Stimulated activated CD4-positive, alpha-beta T cell treated with anti-CD3 and anti-CD28 coated beads, Interleukin-15, amount 100 ng/mL, for 1 hour (primary cell): ENCODE data around the gene RAB27B.
"Not testable (repeated sequence)": the region's sequence is repeated elsewhere in the genome, so short reads cannot be mapped to it uniquely, and the experiment has no call there.

Source experiments
- DNase-seq, 2 donors: peaks; one replicate each; pipeline ENCODE4 v3.0.0-alpha.2; 2020; ENCODE audit warnings: low read depth in 1 of 2, low spot score in 1 of 2

Gene RAB27B

DNA sequence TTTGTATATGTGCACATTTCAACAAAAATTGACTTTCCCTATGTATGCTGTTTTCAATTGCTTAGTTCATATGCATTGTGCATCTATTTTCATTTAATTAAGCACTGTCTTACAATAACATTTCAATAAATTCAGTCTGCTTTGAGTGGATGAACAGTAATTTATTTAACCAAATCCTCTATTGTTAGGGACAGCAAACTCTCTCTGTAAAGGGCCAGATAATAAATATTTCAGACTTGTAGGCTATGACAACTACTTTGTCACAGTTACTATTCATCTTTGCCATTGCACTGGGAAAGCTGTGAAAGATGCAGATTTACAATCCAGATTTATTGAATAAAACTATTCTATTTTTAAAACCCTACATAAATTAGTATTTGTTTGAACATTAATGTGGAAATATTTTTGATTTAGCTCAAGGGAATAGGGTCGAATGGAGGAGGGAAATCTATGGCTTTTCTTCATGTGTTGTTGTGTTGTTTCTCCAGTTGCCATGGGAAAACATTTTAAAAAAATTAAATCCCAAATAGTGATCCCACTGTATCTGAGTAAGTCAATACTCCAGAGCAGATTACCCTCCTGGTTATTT is 14.2 kb upstream of the RAB27B start:
- no peak for DNase-seq

GRCh38 chr18:54815086-54815485 is 13.2 kb upstream of the RAB27B start:
- DNase-seq, result no peak

DNA sequence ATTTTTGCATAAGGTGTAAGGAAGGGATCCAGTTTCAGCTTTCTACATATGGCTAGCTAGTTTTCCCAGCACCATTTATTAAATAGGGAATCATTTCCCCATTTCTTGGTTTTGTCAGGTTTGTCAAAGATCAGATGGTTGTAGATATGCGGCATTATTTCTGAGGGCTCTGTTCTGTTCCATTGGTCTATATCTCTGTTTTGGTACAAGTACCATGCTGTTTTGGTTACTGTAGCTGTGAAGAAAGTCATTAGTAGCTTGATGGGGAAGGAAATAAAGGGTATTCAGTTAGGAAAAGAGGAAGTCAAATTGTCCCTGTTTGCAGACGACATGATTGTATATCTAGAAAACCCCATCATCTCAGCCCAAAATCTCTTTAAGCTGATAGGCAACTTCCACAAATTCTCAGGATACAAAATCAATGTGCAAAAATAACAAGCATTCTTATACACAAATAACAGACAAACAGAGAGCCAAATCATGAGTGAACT is 7.4 kb upstream of the RAB27B start:
- DNase-seq, result not testable (repeated sequence)

GRCh38 chr18:54822872-54823845 is 5.1 kb upstream of the RAB27B start:
- no peak for DNase-seq

- DNase-seq, result no peak
Measured at GRCh38 chr18:54824761-54825160, 3.5 kb upstream of the RAB27B start.

- DNase-seq, result no peak
Measured at GRCh38 chr18:54825601-54826344, 2.5 kb upstream of the RAB27B start.

DNA sequence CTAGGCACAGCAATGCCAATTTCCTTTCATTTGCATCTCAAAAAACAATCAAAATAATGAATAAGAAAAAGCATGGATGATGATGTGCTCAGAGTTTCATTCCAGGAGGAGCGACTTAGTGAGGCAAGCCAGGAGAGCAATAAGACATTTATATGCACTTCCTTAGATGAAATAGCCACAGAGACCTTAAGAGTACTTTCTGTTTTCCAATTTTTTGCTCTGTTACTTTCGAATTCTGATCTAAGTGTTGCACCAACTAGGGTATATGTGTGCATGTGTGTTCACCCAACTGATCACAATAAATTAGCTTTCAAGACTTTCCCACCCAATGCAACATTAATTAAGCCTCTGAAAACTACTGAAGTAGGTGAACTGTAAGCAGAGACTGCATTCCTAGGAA is 709 bp downstream of the RAB27B start:
- no peak for DNase-seq

GRCh38 chr18:54829856-54830255 is 1.6 kb downstream of the RAB27B start:
- no peak for DNase-seq

DNA sequence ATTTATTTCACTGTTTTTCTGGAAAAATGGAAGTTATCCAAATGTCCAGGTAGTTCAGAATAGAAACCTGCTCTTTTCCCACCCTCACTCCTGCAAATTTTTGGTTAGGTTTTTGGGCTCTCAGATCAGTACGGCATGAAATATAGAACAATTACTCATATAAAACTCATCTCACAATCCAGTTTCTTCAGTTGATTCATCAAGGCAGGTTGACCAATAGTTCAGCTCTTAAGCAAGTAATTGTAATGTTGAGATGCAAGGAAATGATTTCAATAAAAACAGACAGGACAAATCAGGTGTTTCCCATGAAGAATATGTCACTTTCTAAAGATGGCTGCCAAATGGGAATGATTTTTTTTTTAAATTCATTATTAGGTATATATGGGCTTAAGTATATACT is 2.0 kb downstream of the RAB27B start:
- no peak for DNase-seq

DNA sequence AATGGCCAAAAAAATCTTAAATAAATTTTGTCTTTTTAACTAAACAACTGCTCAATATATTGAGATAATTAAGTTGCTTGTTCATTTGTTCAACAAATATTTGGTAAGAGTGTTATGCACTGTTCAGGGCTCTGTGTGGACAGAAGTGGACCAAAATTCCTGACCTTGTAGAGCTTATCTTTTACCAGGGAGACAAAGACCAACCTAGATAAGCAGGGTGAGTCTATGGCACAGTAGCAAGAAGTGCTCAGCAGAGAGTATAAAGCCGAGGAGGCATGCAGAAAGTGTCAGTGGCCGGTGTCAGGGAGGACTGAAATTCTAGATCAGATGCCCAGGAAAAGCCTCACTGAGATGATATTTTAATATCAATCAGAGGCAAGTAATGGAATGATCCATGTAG is 2.6 kb downstream of the RAB27B start:
- no peak for DNase-seq

- DNase-seq, result no peak
Measured at GRCh38 chr18:54835944-54836343, 7.7 kb downstream of the RAB27B start.

GRCh38 chr18:54843314-54843713 is 15.0 kb downstream of the RAB27B start:
- DNase-seq, result no peak

- no peak for DNase-seq
Measured at GRCh38 chr18:54845787-54846186, 17.5 kb downstream of the RAB27B start.

DNA sequence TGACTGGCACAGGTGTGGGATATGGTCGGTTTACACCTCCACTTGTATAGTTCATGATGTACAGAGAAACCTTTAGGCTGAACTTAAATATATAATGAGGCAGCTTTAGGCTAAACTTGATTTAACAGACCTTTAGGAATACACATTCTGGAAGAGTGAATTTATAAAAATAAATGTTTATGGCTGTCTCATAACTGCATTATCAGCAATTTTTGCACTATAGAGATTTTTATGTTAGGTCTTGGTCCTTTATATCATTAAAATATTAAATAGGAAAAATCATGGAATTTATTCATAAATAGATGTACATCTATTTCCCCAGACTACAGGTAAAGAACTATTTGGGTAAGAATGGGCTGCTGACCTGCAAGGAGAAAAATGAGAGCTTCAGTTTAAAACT is 19.8 kb downstream of the RAB27B start:
- DNase-seq, result no peak

DNA sequence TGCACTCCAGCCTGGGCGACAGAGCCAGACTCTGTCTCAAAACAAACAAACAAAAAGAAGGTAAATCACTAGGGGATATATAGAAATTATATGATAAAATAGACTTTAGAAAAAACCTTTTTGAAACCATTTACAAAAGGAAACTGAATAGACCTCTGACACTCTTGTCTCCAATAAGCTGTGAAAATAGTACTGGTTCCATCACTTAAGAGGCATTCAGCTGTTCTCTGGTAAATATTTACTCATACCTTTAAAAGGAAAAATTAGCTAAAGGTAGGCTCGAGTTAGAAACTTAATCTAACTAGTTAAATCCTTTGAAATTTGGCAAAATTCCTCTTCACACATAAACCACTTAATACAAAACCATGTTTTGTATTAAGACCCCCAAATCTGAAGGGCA is 21.4 kb downstream of the RAB27B start:
- DNase-seq, result no peak

GRCh38 chr18:54850598-54850997 is 22.3 kb downstream of the RAB27B start:
- DNase-seq, result no peak

GRCh38 chr18:54852780-54853675 is 24.8 kb downstream of the RAB27B start:
- no peak for DNase-seq

- DNase-seq, result not testable (repeated sequence)
Measured at GRCh38 chr18:54855050-54855449, 26.8 kb downstream of the RAB27B start.

DNA sequence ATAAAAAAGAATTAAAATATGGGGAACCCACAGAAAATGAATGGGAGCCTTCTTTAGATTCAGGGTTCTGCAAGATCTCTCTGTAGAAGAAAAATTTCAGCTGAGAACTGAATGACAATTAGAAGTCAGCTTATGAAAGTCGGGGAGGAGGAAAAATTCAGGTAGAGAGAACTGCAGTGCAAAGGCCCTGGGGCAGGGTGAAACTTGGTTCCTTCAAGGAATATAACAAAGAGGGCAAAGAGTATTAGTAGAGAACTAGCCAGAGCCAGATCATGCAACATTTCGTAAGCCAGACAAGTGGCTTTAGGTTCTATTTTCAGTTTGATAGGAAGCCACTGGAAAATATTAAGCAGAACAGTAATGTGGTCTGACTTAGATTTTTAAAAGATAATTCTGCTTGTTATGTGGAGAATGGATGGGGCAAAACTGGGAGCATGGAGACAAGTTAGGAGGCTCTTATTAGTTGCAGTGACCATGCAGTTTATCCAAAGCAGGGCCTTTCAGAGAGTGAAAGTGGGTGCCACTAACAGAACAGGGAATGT is 27.9 kb downstream of the RAB27B start:
- no peak for DNase-seq

- no peak for DNase-seq
Measured at GRCh38 chr18:54857499-54857898, 29.2 kb downstream of the RAB27B start.
